CD4-positive, alpha-beta T cell (primary cell): ENCODE measurements around the gene OTOL1. TPM values are rescaled to one million over a fixed set of nuclear protein-coding genes. Genes with fewer than 3 reads are reported as not detected.

Experiments
- ATAC-seq: fragments of 200-7000 bp; cut with Tn5 transposase; one replicate; pipeline ENCODE4 v1.10.0; 2022; ENCODE audit warnings: mild to moderate bottlenecking; ENCODE audit not compliant: poor library complexity
- CTCF ChIA-PET: fragments of 350-600 bp; sonication (Branson Sonifier 250); formaldehyde crosslinking; loops from one replicate; lab custom pipeline; 2021; ENCODE audit warnings: antibody characterized with exemption, inconsistent platforms; lab: Charles Lee
- POLR2A ChIA-PET: fragments of 350-600 bp; sonication (Branson Sonifier 250); formaldehyde crosslinking; loops from one replicate; lab custom pipeline; 2021; ENCODE audit warnings: antibody characterized with exemption, inconsistent platforms; lab: Charles Lee
- DNase-seq, 14 experiments: peaks; one replicate each; pipeline ENCODE4 v3.0.0-alpha.2; 2013 to 2020; ENCODE audit warnings: mixed read lengths in 2 of 14
- H3K27ac ChIP-seq, 2 donors: one replicate each; pipeline versions ENCODE4 v1.5.1 to v1.7.0; 2013; ENCODE audit warnings: low read length in 2 of 2, low read depth in 1 of 2, mild to moderate bottlenecking in 1 of 2
- H3K27me3 ChIP-seq, 2 experiments: 1 replicate in 1 of 2; 2 replicates in 1 of 2; pipeline versions ENCODE4 v1.6.1 to v1.7.0; 2013; ENCODE audit warnings: low read length in 2 of 2, control low read depth in 1 of 2, mild to moderate bottlenecking in 1 of 2, moderate library complexity in 1 of 2; ENCODE audit not compliant: insufficient read depth in 2 of 2, control insufficient read depth in 1 of 2
- H3K36me3 ChIP-seq: one replicate; pipeline ENCODE4 v1.6.1; 2013; ENCODE audit warnings: low read length, control low read depth; ENCODE audit not compliant: insufficient read depth
- H3K4me1 ChIP-seq: one replicate; pipeline ENCODE4 v1.6.1; 2013; ENCODE audit warnings: low read length, control low read depth; ENCODE audit not compliant: insufficient read depth
- H3K4me3 ChIP-seq: one replicate; pipeline ENCODE4 v1.5.1; 2013; ENCODE audit warnings: mild to moderate bottlenecking, low read length, moderate library complexity
- H3K9me3 ChIP-seq, 2 experiments: 1 replicate in 1 of 2; 2 replicates in 1 of 2; pipeline versions ENCODE4 v1.6.1 to v1.7.0; 2013; ENCODE audit warnings: low read length in 2 of 2, mild to moderate bottlenecking in 2 of 2, control low read depth in 1 of 2, moderate library complexity in 1 of 2; ENCODE audit not compliant: control insufficient read depth in 1 of 2, insufficient read depth in 1 of 2
- H3K27ac Mint-ChIP-seq: one replicate; pipeline ENCODE4 v1.8.0; 2020; ENCODE audit warnings: mixed read lengths
- H3K27me3 Mint-ChIP-seq: one replicate; pipeline ENCODE4 v1.8.0; 2021; ENCODE audit warnings: mixed read lengths
- H3K36me3 Mint-ChIP-seq: one replicate; pipeline ENCODE4 v1.8.0; 2021; ENCODE audit warnings: low read depth, mixed read lengths
- H3K4me1 Mint-ChIP-seq: one replicate; pipeline ENCODE4 v1.8.0; 2021; ENCODE audit warnings: low read depth, mixed read lengths
- H3K4me3 Mint-ChIP-seq: one replicate; pipeline ENCODE4 v1.8.0; 2020; ENCODE audit warnings: mild to moderate bottlenecking, mixed read lengths
- H3K9me3 Mint-ChIP-seq: one replicate; pipeline ENCODE4 v1.8.0; 2020; ENCODE audit warnings: mixed read lengths
- CTCF ChIP-seq: fragments of 200-600 bp; IDR thresholded peaks from one replicate; pipeline ENCODE4 v1.8.0; 2022; ENCODE audit warnings: antibody characterized with exemption, mild to moderate bottlenecking
- intact Hi-C, 2 experiments: fragments of 100-400 bp; cut with DNase I in 1 of 2; cut with micrococcal nuclease in 1 of 2; formaldehyde crosslinking; loops; one replicate each; pipeline versions ENCODE4 v1.15.1 to v1.9.0; 2023 to 2025; cut with DNase I, micrococcal nuclease
- total RNA-seq, 174 experiments: library from RNA in 2 of 174; stranded (reverse) in 2 of 174; gene quantifications; one replicate each; pipeline ENCODE4 v1.2.3 and lab custom pipeline; 2021 to 2026

OTOL1 gene
- total RNA-seq, 2 experiments from 2014 or later, result not detected

- no peak for TF ChIP-seq CTCF
- H3K4me1 ChIP-seq, result no peaks in the 10 kb centered on the region
- H3K9me3 ChIP-seq, result no peaks in the 10 kb centered on the region
- no peak for DNase-seq
- ATAC-seq, result no peak
- H3K36me3 Mint-ChIP-seq, result no peaks in the 10 kb centered on the region
- no peak overlapping the region for H3K27ac ChIP-seq
- no peaks in the 10 kb centered on the region for H3K4me1 Mint-ChIP-seq
- H3K4me3 Mint-ChIP-seq, result no peak overlapping the region
- POLR2A ChIA-PET, result no interaction called here
- H3K9me3 Mint-ChIP-seq, result no peaks in the 10 kb centered on the region
- CTCF ChIA-PET, result no interaction called here
- H3K27me3 Mint-ChIP-seq, result peaks cover 6% of the 10 kb centered on the region
- H3K4me3 ChIP-seq, result no peak overlapping the region
- no peak overlapping the region for H3K27ac Mint-ChIP-seq
- H3K27me3 ChIP-seq, result no peaks in the 10 kb centered on the region
- H3K36me3 ChIP-seq, result no peaks in the 10 kb centered on the region
- intact Hi-C loops, result no loop called here
Observed at GRCh38 chr3:161510510-161511260, 14.1 kb downstream of the OTOL1 start.

GRCh38 chr3:161523916-161524315 lies 27.3 kb downstream of the OTOL1 start:
- ChIA-PET POLR2A (no interaction called here), CTCF (no interaction called here)
- H3K36me3 Mint-ChIP-seq, result no peaks in the 10 kb centered on the region
- no peaks in the 10 kb centered on the region for H3K9me3 ChIP-seq
- H3K36me3 ChIP-seq, result no peaks in the 10 kb centered on the region
- no peak overlapping the region for H3K27ac Mint-ChIP-seq
- H3K4me1 ChIP-seq, result no peaks in the 10 kb centered on the region
- H3K4me1 Mint-ChIP-seq, result no peaks in the 10 kb centered on the region
- ATAC-seq (no peak), DNase-seq (no peak)
- no peak overlapping the region for H3K27ac ChIP-seq
- no peaks in the 10 kb centered on the region for H3K9me3 Mint-ChIP-seq
- intact Hi-C loops, result no loop called here
- no peak overlapping the region for H3K4me3 Mint-ChIP-seq
- no peaks in the 10 kb centered on the region for H3K27me3 ChIP-seq
- no peak overlapping the region for H3K4me3 ChIP-seq
- no peak for TF ChIP-seq CTCF
- no peaks in the 10 kb centered on the region for H3K27me3 Mint-ChIP-seq

- H3K36me3 ChIP-seq, result no peaks in the 10 kb centered on the region
- no peak for ATAC-seq
- Mint-ChIP-seq H3K9me3 (no peaks in the 10 kb centered on the region), H3K27me3 (peaks cover 4% of the 10 kb centered on the region), H3K4me1 (no peaks in the 10 kb centered on the region), H3K27ac (no peak overlapping the region), H3K4me3 (no peak overlapping the region), H3K36me3 (no peaks in the 10 kb centered on the region)
- ChIA-PET CTCF (no interaction called here), POLR2A (no interaction called here)
- no peak overlapping the region for H3K4me3 ChIP-seq
- H3K27ac ChIP-seq, result no peak overlapping the region
- DNase-seq, result no peak
- H3K27me3 ChIP-seq, result no peaks in the 10 kb centered on the region
- TF ChIP-seq CTCF, result no peak
- H3K4me1 ChIP-seq, result no peaks in the 10 kb centered on the region
- no peaks in the 10 kb centered on the region for H3K9me3 ChIP-seq
- intact Hi-C loops, result no loop called here
Observed at GRCh38 chr3:161531930-161532329, 35.3 kb downstream of the OTOL1 start.
